AG04450 (cell line): ENCODE measurements around the gene SEMA4F. TPM values are rescaled to one million over a fixed set of nuclear protein-coding genes. Genes with fewer than 3 reads are reported as not detected.

ENCODE experiments used
- CTCF ChIA-PET: fragments of 300-600, 350-600 bp; formaldehyde crosslinking; extraction: SDS; loops from one replicate; lab custom pipeline; 2022; ENCODE audit warnings: antibody characterized with exemption, inconsistent platforms; lab: Charles Lee
- POLR2A ChIA-PET: fragments of 350-600 bp; formaldehyde crosslinking; extraction: SDS; loops from one replicate; lab custom pipeline; 2021; ENCODE audit warnings: antibody characterized with exemption, inconsistent platforms; lab: Yijun Ruan, JAX
- DNase-seq: peaks from one replicate; pipeline ENCODE4 v3.0.0-alpha.2; 2011; ENCODE audit warnings: low read depth, low spot score
- H3K27ac ChIP-seq: one replicate; pipeline ENCODE4 v1.5.1; 2012; ENCODE audit warnings: low read depth, low read length, control low read depth
- H3K27me3 ChIP-seq: one replicate; pipeline ENCODE4 v1.6.0; 2012; ENCODE audit warnings: low read length; ENCODE audit not compliant: control insufficient read depth, insufficient read depth
- H3K4me3 ChIP-seq: 2 replicates; pipeline ENCODE4 v1.5.1; 2011; ENCODE audit warnings: mild to moderate bottlenecking, low read depth, low read length, control low read depth
- H3K9me3 ChIP-seq: 2 replicates; pipeline ENCODE4 v1.5.1; 2012; ENCODE audit warnings: low read length; ENCODE audit not compliant: control insufficient read depth, insufficient read depth
- polyA plus RNA-seq: library from polyadenylated mRNA; depleted of rRNA; stranded (reverse); fragments of >200 nt; gene quantifications from 2 replicates; pipeline ENCODE4 v1.2.3, GENCODE V29; 2011
- TF ChIP-seq, protein P1 (sequence below): IDR thresholded peaks from 2 replicates; pipeline ENCODE4 v1.5.1; 2011; ENCODE audit warnings: low read depth, low read length, control low read depth, inconsistent platforms

SEMA4F gene
- polyA plus RNA-seq, 1 experiment = 7.0 TPM

- ChIA-PET POLR2A (no interaction called here), CTCF (interaction anchor here (0.9 kb wide), 1 partner anchor 298 kb away, joined by 3 read pairs; no protein-coding TSS in a partner anchor)
- TF ChIP-seq, protein P1, sequence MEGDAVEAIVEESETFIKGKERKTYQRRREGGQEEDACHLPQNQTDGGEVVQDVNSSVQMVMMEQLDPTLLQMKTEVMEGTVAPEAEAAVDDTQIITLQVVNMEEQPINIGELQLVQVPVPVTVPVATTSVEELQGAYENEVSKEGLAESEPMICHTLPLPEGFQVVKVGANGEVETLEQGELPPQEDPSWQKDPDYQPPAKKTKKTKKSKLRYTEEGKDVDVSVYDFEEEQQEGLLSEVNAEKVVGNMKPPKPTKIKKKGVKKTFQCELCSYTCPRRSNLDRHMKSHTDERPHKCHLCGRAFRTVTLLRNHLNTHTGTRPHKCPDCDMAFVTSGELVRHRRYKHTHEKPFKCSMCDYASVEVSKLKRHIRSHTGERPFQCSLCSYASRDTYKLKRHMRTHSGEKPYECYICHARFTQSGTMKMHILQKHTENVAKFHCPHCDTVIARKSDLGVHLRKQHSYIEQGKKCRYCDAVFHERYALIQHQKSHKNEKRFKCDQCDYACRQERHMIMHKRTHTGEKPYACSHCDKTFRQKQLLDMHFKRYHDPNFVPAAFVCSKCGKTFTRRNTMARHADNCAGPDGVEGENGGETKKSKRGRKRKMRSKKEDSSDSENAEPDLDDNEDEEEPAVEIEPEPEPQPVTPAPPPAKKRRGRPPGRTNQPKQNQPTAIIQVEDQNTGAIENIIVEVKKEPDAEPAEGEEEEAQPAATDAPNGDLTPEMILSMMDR = no peak; the same call in 1 of the 2 replicates
- DNase-seq = no peak
- Histone ChIP-seq H3K27me3 (peaks cover under 1% of the 10 kb centered on the region), H3K4me3 (no peak overlapping the region), H3K9me3 (no peaks in the 10 kb centered on the region), H3K27ac (no peak overlapping the region)
Observed at GRCh38 chr2:74632209-74632938, 21.7 kb upstream of the SEMA4F start.

DNA sequence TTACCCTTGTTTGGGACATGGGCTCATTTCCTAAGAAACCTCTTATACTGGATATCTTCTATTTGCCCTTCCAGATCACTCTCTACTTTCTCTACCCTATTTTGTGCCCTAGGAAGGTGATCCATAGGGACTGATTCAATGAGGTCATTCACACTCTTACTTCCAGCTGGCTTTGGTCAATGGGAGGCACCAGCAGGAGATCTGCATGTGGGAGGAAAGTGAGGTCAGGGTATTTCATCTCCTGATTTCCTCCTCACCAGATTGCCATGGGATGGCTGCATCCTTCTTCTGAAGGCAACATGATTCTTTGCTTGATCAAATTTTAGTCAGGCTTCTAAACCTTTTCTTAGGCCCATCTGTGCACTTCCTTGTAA is 21.1 kb upstream of the SEMA4F start:
- Histone ChIP-seq H3K9me3 (no peaks in the 10 kb centered on the region), H3K27me3 (peaks cover 5% of the 10 kb centered on the region), H3K4me3 (no peak overlapping the region), H3K27ac (no peak overlapping the region)
- POLR2A ChIA-PET = no interaction called here
- CTCF ChIA-PET = no interaction called here
- TF ChIP-seq, protein P1 = no peak
- no peak for DNase-seq

DNA sequence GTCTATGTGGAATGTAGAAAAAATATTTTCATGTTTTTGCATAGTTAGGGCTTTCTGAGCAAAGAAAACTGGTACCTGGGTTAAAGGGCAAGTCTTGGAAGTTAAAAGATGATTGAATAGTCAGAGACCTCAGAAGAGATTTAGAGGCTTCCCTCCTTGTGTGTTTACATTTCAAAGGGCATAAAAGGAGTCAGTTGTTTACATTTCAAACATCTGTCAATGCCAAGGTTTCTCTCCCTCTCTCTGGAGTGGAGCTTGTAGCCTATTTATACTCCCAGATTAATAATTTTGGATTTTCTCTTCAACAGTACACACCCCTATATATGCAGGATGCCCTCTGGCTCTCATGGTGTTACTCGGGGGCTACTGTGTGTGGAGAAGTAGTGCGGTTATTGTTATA is 14.5 kb upstream of the SEMA4F start:
- ChIA-PET CTCF (interaction anchor here (0.6 kb wide), 1 partner anchor 27 kb away, joined by 3 read pairs; no protein-coding TSS in a partner anchor), POLR2A (interaction anchor here (0.7 kb wide), 1 partner anchor 53 kb away, joined by 6 read pairs; no protein-coding TSS in a partner anchor)

GRCh38 chr2:74645344-74645743 is 8.7 kb upstream of the SEMA4F start:
- no peak for DNase-seq
- ChIA-PET CTCF (interaction anchor here (0.5 kb wide), 1 partner anchor 171 kb away, joined by 3 read pairs; no protein-coding TSS in a partner anchor), POLR2A (no interaction called here)
- H3K27ac ChIP-seq = no peak overlapping the region
- TF ChIP-seq, protein P1 = no peak
- no peak overlapping the region for H3K4me3 ChIP-seq
- H3K27me3 ChIP-seq = peaks cover 19% of the 10 kb centered on the region
- no peaks in the 10 kb centered on the region; the same call in 1 of the 2 replicates for H3K9me3 ChIP-seq

More for the DNA sequence above, 14.5 kb upstream of the SEMA4F start:
- Histone ChIP-seq H3K27me3 (peaks cover 11% of the 10 kb centered on the region), H3K4me3 (no peak overlapping the region), H3K27ac (no peak overlapping the region), H3K9me3 (no peaks in the 10 kb centered on the region)
- no peak for DNase-seq
- TF ChIP-seq, protein P1 = no peak

DNA sequence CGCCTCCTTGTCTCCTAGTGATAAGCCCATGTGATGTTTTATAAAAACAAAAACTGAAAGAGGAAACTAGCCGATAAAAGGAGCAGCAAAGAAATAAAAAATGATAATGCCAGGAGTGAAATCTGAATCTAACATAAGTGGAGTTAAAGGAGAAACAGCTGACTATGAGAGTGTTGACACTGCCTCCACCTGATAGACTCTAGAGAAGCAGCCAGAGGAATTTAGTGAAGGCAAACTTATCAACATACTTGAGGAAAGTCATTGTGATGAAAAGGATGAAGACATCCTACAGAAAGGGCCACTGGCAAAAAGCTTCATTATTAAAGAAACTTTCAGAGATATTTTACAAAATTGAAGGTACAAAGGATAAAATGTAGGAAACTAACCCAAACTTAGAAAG is 7.8 kb upstream of the SEMA4F start:
- H3K27ac ChIP-seq = no peak overlapping the region
- H3K27me3 ChIP-seq = peaks cover 16% of the 10 kb centered on the region
- ChIA-PET CTCF (interaction anchor here (0.5 kb wide), 2 partner anchors 105 to 330 kb away, joined by 4 to 6 read pairs; no protein-coding TSS in a partner anchor), POLR2A (no interaction called here)
- TF ChIP-seq, protein P1 = no peak
- no peak overlapping the region for H3K4me3 ChIP-seq
- no peak for DNase-seq
- H3K9me3 ChIP-seq = no peaks in the 10 kb centered on the region; the same call in 1 of the 2 replicates
